ENCODE measurements around the gene SUFU. TPM values are rescaled to one million over a fixed set of nuclear protein-coding genes. Genes with fewer than 3 reads are reported as not detected.

The SUFU gene
- total RNA-seq, 2 donors from 2014 or later = 3.1 to 6.6 TPM

GRCh38 chr10:102545997-102546396 is 42.2 kb downstream of the SUFU start:
- no peak overlapping the region for H3K27ac ChIP-seq
- intact Hi-C loops (cut with DNase I) = no loop called here
- ATAC-seq (no peak), DNase-seq (no peak)
- H3K9me3 ChIP-seq = no peaks in the 10 kb centered on the region
- H3K36me3 ChIP-seq (replicated peaks in 1 of 2; ENCODE audit: insufficient read depth in 1 of 2, low read depth in 2 of 2) = no peaks in the 10 kb centered on the region
- no peaks in the 10 kb centered on the region for H3K4me1 ChIP-seq
- TF ChIP-seq POLR2A (IDR thresholded peaks at IDR 0.05) = no peak
- TF ChIP-seq, protein P1, sequence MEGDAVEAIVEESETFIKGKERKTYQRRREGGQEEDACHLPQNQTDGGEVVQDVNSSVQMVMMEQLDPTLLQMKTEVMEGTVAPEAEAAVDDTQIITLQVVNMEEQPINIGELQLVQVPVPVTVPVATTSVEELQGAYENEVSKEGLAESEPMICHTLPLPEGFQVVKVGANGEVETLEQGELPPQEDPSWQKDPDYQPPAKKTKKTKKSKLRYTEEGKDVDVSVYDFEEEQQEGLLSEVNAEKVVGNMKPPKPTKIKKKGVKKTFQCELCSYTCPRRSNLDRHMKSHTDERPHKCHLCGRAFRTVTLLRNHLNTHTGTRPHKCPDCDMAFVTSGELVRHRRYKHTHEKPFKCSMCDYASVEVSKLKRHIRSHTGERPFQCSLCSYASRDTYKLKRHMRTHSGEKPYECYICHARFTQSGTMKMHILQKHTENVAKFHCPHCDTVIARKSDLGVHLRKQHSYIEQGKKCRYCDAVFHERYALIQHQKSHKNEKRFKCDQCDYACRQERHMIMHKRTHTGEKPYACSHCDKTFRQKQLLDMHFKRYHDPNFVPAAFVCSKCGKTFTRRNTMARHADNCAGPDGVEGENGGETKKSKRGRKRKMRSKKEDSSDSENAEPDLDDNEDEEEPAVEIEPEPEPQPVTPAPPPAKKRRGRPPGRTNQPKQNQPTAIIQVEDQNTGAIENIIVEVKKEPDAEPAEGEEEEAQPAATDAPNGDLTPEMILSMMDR (IDR thresholded peaks at IDR 0.05) = no peak
- 53 to 67% methylated on average over 2 of the region's 2 CpGs for WGBS, 2 donors
- H3K4me3 ChIP-seq = no peak overlapping the region
- H3K27me3 ChIP-seq = no peaks in the 10 kb centered on the region

DNA sequence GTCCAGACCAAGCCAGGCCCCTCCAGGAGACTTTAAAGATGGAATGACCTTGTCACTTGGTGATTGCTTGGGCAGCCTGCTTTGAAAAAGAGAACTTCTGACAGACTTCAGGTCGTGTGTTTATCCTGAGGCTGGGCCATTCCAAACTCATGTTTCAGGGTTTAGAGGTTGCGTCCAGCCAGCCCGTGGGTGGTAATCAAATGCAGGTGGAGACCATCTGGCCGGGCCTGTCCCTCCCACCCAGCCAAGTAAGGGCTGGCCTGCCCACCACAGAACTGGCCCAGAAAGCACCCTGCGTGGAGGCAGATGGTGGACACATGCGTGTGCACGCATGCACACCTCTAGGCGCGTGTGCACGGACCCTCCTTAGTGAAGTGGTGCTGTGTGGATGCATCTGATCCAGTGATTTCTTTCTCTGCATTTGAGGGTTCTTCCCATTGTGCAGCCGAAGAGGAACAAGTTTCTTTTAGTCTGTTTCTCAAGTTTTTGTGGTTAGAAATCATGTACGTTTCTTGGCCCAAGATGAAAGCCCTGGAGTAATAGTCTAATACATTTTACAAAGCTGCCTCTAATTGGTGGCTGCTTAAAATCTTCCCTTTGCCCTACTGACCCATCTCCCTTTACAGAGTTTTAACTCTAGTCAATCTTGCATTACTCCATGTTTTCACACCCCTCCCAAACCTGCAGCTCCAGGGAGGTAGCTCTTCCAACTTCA is 43.0 kb downstream of the SUFU start:
- H3K27ac ChIP-seq = no peak overlapping the region
- TF ChIP-seq, protein P1 (IDR thresholded peaks at IDR 0.05) = no peak
- TF ChIP-seq POLR2A (IDR thresholded peaks at IDR 0.05) = no peak
- DNase-seq = no peak
- no peak for ATAC-seq
- H3K4me1 ChIP-seq = no peaks in the 10 kb centered on the region
- H3K27me3 ChIP-seq = no peaks in the 10 kb centered on the region
- WGBS, 2 donors = 64 to 76% methylated on average over 12 of the region's 12 CpGs
- H3K4me3 ChIP-seq = no peak overlapping the region
- intact Hi-C loops (cut with DNase I) = no loop called here
- H3K9me3 ChIP-seq = no peaks in the 10 kb centered on the region
- H3K36me3 ChIP-seq (replicated peaks in 1 of 2; ENCODE audit: insufficient read depth in 1 of 2, low read depth in 2 of 2) = no peaks in the 10 kb centered on the region

DNA sequence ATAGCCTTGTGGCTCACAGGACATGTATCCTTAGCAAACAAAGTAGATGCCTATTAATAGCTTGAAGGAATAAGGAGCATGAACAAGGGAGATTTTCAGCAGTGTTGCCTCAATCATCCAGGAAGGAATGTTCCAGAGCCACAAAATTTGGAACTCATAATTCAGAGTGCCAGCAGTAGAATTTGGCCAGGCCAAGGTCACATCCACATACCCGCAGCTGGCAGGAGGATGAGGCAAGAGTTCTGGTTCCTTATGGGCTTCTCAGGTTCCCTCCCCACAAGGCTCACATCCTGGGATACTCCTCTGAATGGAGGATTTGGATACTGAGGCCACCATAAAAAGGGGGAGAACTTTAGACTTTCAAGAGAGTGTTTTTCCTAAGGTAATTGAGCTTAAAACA is 45.8 kb downstream of the SUFU start:
- no peak for TF ChIP-seq POLR2A (IDR thresholded peaks at IDR 0.05)
- TF ChIP-seq, protein P1 (IDR thresholded peaks at IDR 0.05) = no peak
- no peaks in the 10 kb centered on the region for H3K36me3 ChIP-seq (replicated peaks in 1 of 2; ENCODE audit: insufficient read depth in 1 of 2, low read depth in 2 of 2)
- no peaks in the 10 kb centered on the region for H3K9me3 ChIP-seq
- no peaks in the 10 kb centered on the region for H3K4me1 ChIP-seq
- H3K4me3 ChIP-seq = no peak overlapping the region
- intact Hi-C loops (cut with DNase I) = no loop called here
- DNase-seq (no peak), ATAC-seq (no peak)
- WGBS, 2 donors = 25 to 50% methylated on average over 1 of the region's 1 CpG
- no peaks in the 10 kb centered on the region for H3K27me3 ChIP-seq
- no peak overlapping the region for H3K27ac ChIP-seq

GRCh38 chr10:102550636-102551210 is 47.0 kb downstream of the SUFU start:
- DNase-seq = no peak
- H3K4me1 ChIP-seq = no peaks in the 10 kb centered on the region
- no peak for TF ChIP-seq POLR2A (IDR thresholded peaks at IDR 0.05)
- TF ChIP-seq, protein P1 (IDR thresholded peaks at IDR 0.05) = no peak
- intact Hi-C loops (cut with DNase I) = no loop called here
- 97 to 99% methylated on average over 9 of the region's 9 CpGs for WGBS, 2 donors
- H3K4me3 ChIP-seq = no peak overlapping the region
- ATAC-seq = no peak
- no peaks in the 10 kb centered on the region for H3K36me3 ChIP-seq (replicated peaks in 1 of 2; ENCODE audit: insufficient read depth in 1 of 2, low read depth in 2 of 2)
- H3K27me3 ChIP-seq = no peaks in the 10 kb centered on the region
- no peaks in the 10 kb centered on the region for H3K9me3 ChIP-seq
- no peak overlapping the region for H3K27ac ChIP-seq

DNA sequence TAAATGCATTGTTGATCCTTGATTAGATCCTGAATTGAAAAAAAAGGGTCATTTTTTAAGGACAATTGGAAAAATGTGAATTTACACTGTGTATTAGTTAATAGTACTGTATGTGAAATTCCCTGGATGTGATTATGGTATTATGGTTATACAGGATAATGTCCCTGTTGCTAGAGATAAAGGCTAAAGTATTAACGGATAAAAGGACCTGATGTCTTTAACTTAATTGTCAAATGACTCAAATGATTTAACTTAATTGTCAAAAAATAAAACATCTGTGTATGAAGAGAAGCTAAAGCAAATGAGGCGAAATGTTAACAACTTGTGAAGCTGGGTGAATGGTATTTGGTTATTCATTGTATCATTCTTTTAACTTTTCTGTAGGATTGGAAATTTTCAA is 48.8 kb downstream of the SUFU start:
- Histone ChIP-seq H3K27ac (no peak overlapping the region), H3K27me3 (no peaks in the 10 kb centered on the region), H3K9me3 (no peaks in the 10 kb centered on the region), H3K4me3 (no peak overlapping the region), H3K4me1 (no peaks in the 10 kb centered on the region), H3K36me3 (replicated peaks in 1 of 2; ENCODE audit: insufficient read depth in 1 of 2, low read depth in 2 of 2) (no peaks in the 10 kb centered on the region)
- no peak for DNase-seq
- no peak for ATAC-seq
- WGBS, 2 donors = 80 to 88% methylated on average over 2 of the region's 2 CpGs
- intact Hi-C loops (cut with DNase I) = no loop called here
- TF ChIP-seq, protein P1 (IDR thresholded peaks at IDR 0.05) = no peak
- no peak for TF ChIP-seq POLR2A (IDR thresholded peaks at IDR 0.05)
